GM23338 (cell line): Measurements from ENCODE around the gene EBLN1. TPM values are rescaled to one million over a fixed set of nuclear protein-coding genes. Genes with fewer than 3 reads are reported as not detected.

Experiments
- ATAC-seq: fragments of 200-7000 bp; cut with Tn5 transposase; 3 replicates; pipeline ENCODE4 v1.9.1; 2020
- DNase-seq: peaks from one replicate; pipeline ENCODE4 v3.0.0-alpha.2; 2015; ENCODE audit warnings: low spot score
- H2AFZ ChIP-seq: fragments of 200-600 bp; sonication (generic); 2 replicates; pipeline ENCODE4 v1.8.0; 2016; ENCODE audit warnings: antibody characterized with exemption, mild to moderate bottlenecking, moderate library complexity
- H3F3A ChIP-seq: fragments of 200-600 bp; sonication (generic); replicated peaks from 2 replicates; pipeline ENCODE4 v1.8.0; 2017; ENCODE audit warnings: antibody characterized with exemption, mixed run types, low read depth
- H3K27ac ChIP-seq: fragments of 200-600 bp; sonication (generic); 2 replicates; pipeline ENCODE4 v1.6.1; 2016; ENCODE audit warnings: low read depth
- H3K27me3 ChIP-seq: fragments of 200-600 bp; sonication (generic); 2 replicates; pipeline ENCODE4 v1.8.0; 2016; ENCODE audit warnings: mild to moderate bottlenecking, mixed run types, moderate library complexity; ENCODE audit not compliant: insufficient read depth
- H3K36me3 ChIP-seq: fragments of 200-600 bp; sonication (generic); 2 replicates; pipeline ENCODE4 v1.8.0; 2016; ENCODE audit warnings: mild to moderate bottlenecking; ENCODE audit not compliant: insufficient read depth
- H3K4me1 ChIP-seq: fragments of 200-600 bp; sonication (generic); 2 replicates; pipeline ENCODE4 v1.8.0; 2016; ENCODE audit warnings: mild to moderate bottlenecking, moderate library complexity; ENCODE audit not compliant: insufficient read depth
- H3K4me2 ChIP-seq: fragments of 200-600 bp; sonication (generic); 2 replicates; pipeline ENCODE4 v1.7.1; 2017; ENCODE audit warnings: mixed run types
- H3K4me3 ChIP-seq: fragments of 200-600 bp; sonication (generic); 2 replicates; pipeline ENCODE4 v1.6.1; 2016; ENCODE audit warnings: mixed run types
- H3K79me2 ChIP-seq: fragments of 200-600 bp; sonication (generic); replicated peaks from 2 replicates; pipeline ENCODE4 v1.8.0; 2017; ENCODE audit warnings: mild to moderate bottlenecking; ENCODE audit not compliant: insufficient read depth
- H3K9me2 ChIP-seq: fragments of 200-600 bp; sonication (generic); 2 replicates; pipeline ENCODE4 v1.8.0; 2017; ENCODE audit not compliant: insufficient read depth
- H4K20me1 ChIP-seq: fragments of 200-600 bp; sonication (generic); replicated peaks from 2 replicates; pipeline ENCODE4 v1.8.0; 2017; ENCODE audit warnings: mild to moderate bottlenecking; ENCODE audit not compliant: insufficient read depth
- H3K27ac Mint-ChIP-seq: 2 replicates; pipeline ENCODE4 v1.8.0; 2020; ENCODE audit warnings: inconsistent platforms, mild to moderate bottlenecking, moderate library complexity, mixed read lengths
- H3K27me3 Mint-ChIP-seq: 3 replicates; pipeline ENCODE4 v1.8.0; 2022; ENCODE audit warnings: low read depth, mild to moderate bottlenecking, moderate library complexity, mixed read lengths, inconsistent platforms; ENCODE audit not compliant: insufficient read depth, poor library complexity
- H3K36me3 Mint-ChIP-seq: 3 replicates; pipeline ENCODE4 v1.8.0; 2021; ENCODE audit warnings: low read depth, mild to moderate bottlenecking, inconsistent platforms, moderate library complexity, mixed read lengths
- H3K4me1 Mint-ChIP-seq: 3 replicates; pipeline ENCODE4 v1.8.0; 2020; ENCODE audit warnings: mild to moderate bottlenecking, inconsistent platforms, mixed read lengths
- H3K4me3 Mint-ChIP-seq: 3 replicates; pipeline ENCODE4 v1.8.0; 2021; ENCODE audit warnings: moderate library complexity, mild to moderate bottlenecking, inconsistent platforms, mixed read lengths
- H3K9me3 Mint-ChIP-seq: 3 replicates; pipeline ENCODE4 v1.8.0; 2020; ENCODE audit warnings: moderate library complexity, mild to moderate bottlenecking, inconsistent platforms, mixed read lengths
- EZH2 ChIP-seq: fragments of 200-600 bp; sonication (generic); IDR thresholded peaks from one replicate; pipeline ENCODE4 v1.8.0; 2017; ENCODE audit warnings: antibody characterized with exemption, mild to moderate bottlenecking, low read depth; ENCODE audit not compliant: unreplicated experiment
- JUNB ChIP-seq: IDR thresholded peaks from one replicate; pipeline ENCODE4 v1.6.1; 2016; ENCODE audit warnings: antibody characterized with exemption; ENCODE audit not compliant: unreplicated experiment
- NANOG ChIP-seq: IDR thresholded peaks from 2 replicates; pipeline ENCODE4 v1.6.1; 2016; ENCODE audit warnings: antibody characterized with exemption, borderline replicate concordance
- STAT1 ChIP-seq: IDR thresholded peaks from one replicate; pipeline ENCODE4 v1.6.1; 2016; ENCODE audit warnings: antibody characterized with exemption; ENCODE audit not compliant: unreplicated experiment
- ZNF114 ChIP-seq: fragments of 250-450 bp; sonication (Bioruptor Pico); IDR thresholded peaks from 2 replicates; pipeline ENCODE4 v1.5.0; 2020; ENCODE audit warnings: mild to moderate bottlenecking, moderate library complexity
- ZNF331 ChIP-seq: fragments of 250-450 bp; sonication (Bioruptor Pico); IDR thresholded peaks from 2 replicates; pipeline ENCODE4 v1.5.0; 2020; ENCODE audit warnings: low read depth, mild to moderate bottlenecking, moderate library complexity
- polyA plus RNA-seq: library from polyadenylated mRNA; unstranded; fragments of >200 nt; fragmentation: Nextera tagmentation; extraction: Ambion mirVana; gene quantifications from 2 replicates; pipeline ENCODE4 v1.2.1, GENCODE V29; 2016
- total RNA-seq: library from RNA; depleted of rRNA; stranded (reverse); fragments of >200 nt; shearing (Covaris generic); gene quantifications from 2 replicates; pipeline ENCODE4 v1.2.3, GENCODE V29; 2014
- TF ChIP-seq, protein P1 (sequence below): fragments of 250-450 bp; sonication (Bioruptor Pico); IDR thresholded peaks from 2 replicates; pipeline ENCODE4 v1.5.0; 2020; ENCODE audit warnings: mild to moderate bottlenecking, moderate library complexity
- TF ChIP-seq, protein P2 (sequence below), 2 experiments: fragments of 200-600 bp in 1 of 2; sonication (generic) in 1 of 2; conservative IDR thresholded peaks; 2 replicates each; pipeline versions ENCODE4 v1.5.1 to v1.6.1; 2016 to 2017; ENCODE audit warnings: antibody characterized with exemption in 2 of 2, low read depth in 2 of 2, mild to moderate bottlenecking in 2 of 2, moderate library complexity in 1 of 2
- TF ChIP-seq, protein P3 (sequence below): IDR thresholded peaks from 2 replicates; pipeline ENCODE4 v1.6.1; 2016; ENCODE audit warnings: antibody characterized with exemption
- TF ChIP-seq, protein P4 (sequence below): IDR thresholded peaks from one replicate; pipeline ENCODE4 v1.6.1; 2018; ENCODE audit warnings: antibody characterized with exemption; ENCODE audit not compliant: unreplicated experiment

EBLN1 gene
- total and polyA plus RNA-seq, 2 experiments from 2014 or later, result not detected

DNA sequence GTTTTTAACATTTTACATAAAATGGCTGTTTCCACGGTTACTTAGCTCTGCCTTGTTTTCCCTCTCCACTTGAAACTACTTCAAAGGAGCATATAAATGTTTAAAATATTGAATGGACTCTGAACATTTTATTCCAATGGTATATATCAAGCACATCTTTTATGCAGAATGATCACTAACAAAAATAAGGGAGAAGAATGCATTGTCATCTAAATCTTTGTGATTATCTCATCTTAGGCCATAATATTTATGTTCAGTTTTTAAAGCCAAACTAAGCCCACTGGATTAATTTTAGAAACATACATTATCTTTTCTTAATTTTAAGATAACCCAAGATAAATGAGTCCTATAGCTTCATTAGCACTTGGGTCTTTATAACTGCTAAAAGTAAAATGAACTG is 13.4 kb upstream of the EBLN1 start:
- H3K4me1 ChIP-seq, result peaks cover 8% of the 10 kb centered on the region
- Mint-ChIP-seq H3K4me1 (peaks cover 3% of the 10 kb centered on the region; the same call in 1 of the 3 replicates), H3K9me3 (peaks cover 4% of the 10 kb centered on the region), H3K36me3 (peaks cover 3% of the 10 kb centered on the region; the same call in 2 of the 3 replicates), H3K27me3 (peaks cover 10% of the 10 kb centered on the region), H3K4me3 (peak overlapping the region; percentile 90), H3K27ac (no peak overlapping the region)
- no peaks in the 10 kb centered on the region for H3K9me2 ChIP-seq
- DNase-seq (no peak), ATAC-seq (no peak)
- no peak overlapping the region for H2AFZ ChIP-seq
- TF ChIP-seq ZNF331 (CRISPR knock-in tag), result no peak
- TF ChIP-seq, protein P1, sequence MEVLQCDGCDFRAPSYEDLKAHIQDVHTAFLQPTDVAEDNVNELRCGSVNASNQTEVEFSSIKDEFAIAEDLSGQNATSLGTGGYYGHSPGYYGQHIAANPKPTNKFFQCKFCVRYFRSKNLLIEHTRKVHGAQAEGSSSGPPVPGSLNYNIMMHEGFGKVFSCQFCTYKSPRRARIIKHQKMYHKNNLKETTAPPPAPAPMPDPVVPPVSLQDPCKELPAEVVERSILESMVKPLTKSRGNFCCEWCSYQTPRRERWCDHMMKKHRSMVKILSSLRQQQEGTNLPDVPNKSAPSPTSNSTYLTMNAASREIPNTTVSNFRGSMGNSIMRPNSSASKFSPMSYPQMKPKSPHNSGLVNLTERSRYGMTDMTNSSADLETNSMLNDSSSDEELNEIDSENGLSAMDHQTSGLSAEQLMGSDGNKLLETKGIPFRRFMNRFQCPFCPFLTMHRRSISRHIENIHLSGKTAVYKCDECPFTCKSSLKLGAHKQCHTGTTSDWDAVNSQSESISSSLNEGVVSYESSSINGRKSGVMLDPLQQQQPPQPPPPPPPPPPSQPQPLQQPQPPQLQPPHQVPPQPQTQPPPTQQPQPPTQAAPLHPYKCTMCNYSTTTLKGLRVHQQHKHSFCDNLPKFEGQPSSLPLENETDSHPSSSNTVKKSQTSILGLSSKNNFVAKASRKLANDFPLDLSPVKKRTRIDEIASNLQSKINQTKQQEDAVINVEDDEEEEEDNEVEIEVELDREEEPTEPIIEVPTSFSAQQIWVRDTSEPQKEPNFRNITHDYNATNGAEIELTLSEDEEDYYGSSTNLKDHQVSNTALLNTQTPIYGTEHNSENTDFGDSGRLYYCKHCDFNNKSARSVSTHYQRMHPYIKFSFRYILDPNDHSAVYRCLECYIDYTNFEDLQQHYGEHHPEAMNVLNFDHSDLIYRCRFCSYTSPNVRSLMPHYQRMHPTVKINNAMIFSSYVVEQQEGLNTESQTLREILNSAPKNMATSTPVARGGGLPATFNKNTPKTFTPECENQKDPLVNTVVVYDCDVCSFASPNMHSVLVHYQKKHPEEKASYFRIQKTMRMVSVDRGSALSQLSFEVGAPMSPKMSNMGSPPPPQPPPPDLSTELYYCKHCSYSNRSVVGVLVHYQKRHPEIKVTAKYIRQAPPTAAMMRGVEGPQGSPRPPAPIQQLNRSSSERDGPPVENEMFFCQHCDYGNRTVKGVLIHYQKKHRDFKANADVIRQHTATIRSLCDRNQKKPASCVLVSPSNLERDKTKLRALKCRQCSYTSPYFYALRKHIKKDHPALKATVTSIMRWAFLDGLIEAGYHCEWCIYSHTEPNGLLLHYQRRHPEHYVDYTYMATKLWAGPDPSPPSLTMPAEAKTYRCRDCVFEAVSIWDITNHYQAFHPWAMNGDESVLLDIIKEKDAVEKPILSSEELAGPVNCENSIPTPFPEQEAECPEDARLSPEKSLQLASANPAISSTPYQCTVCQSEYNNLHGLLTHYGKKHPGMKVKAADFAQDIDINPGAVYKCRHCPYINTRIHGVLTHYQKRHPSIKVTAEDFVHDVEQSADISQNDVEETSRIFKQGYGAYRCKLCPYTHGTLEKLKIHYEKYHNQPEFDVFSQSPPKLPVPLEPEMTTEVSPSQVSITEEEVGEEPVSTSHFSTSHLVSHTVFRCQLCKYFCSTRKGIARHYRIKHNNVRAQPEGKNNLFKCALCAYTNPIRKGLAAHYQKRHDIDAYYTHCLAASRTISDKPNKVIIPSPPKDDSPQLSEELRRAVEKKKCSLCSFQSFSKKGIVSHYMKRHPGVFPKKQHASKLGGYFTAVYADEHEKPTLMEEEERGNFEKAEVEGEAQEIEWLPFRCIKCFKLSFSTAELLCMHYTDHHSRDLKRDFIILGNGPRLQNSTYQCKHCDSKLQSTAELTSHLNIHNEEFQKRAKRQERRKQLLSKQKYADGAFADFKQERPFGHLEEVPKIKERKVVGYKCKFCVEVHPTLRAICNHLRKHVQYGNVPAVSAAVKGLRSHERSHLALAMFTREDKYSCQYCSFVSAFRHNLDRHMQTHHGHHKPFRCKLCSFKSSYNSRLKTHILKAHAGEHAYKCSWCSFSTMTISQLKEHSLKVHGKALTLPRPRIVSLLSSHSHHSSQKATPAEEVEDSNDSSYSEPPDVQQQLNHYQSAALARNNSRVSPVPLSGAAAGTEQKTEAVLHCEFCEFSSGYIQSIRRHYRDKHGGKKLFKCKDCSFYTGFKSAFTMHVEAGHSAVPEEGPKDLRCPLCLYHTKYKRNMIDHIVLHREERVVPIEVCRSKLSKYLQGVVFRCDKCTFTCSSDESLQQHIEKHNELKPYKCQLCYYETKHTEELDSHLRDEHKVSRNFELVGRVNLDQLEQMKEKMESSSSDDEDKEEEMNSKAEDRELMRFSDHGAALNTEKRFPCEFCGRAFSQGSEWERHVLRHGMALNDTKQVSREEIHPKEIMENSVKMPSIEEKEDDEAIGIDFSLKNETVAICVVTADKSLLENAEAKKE (CRISPR knock-in tag), result no peak
- TF ChIP-seq, protein P2, sequence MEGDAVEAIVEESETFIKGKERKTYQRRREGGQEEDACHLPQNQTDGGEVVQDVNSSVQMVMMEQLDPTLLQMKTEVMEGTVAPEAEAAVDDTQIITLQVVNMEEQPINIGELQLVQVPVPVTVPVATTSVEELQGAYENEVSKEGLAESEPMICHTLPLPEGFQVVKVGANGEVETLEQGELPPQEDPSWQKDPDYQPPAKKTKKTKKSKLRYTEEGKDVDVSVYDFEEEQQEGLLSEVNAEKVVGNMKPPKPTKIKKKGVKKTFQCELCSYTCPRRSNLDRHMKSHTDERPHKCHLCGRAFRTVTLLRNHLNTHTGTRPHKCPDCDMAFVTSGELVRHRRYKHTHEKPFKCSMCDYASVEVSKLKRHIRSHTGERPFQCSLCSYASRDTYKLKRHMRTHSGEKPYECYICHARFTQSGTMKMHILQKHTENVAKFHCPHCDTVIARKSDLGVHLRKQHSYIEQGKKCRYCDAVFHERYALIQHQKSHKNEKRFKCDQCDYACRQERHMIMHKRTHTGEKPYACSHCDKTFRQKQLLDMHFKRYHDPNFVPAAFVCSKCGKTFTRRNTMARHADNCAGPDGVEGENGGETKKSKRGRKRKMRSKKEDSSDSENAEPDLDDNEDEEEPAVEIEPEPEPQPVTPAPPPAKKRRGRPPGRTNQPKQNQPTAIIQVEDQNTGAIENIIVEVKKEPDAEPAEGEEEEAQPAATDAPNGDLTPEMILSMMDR (conservative IDR thresholded peaks at IDR 0.05; ENCODE audit: low read depth in 2 of 2), result no peak
- no peak for TF ChIP-seq NANOG
- TF ChIP-seq JUNB, result no peak
- no peak for TF ChIP-seq STAT1
- no peak for TF ChIP-seq EZH2
- TF ChIP-seq, protein P3, sequence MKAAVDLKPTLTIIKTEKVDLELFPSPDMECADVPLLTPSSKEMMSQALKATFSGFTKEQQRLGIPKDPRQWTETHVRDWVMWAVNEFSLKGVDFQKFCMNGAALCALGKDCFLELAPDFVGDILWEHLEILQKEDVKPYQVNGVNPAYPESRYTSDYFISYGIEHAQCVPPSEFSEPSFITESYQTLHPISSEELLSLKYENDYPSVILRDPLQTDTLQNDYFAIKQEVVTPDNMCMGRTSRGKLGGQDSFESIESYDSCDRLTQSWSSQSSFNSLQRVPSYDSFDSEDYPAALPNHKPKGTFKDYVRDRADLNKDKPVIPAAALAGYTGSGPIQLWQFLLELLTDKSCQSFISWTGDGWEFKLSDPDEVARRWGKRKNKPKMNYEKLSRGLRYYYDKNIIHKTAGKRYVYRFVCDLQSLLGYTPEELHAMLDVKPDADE, result no peak
- TF ChIP-seq, protein P4, sequence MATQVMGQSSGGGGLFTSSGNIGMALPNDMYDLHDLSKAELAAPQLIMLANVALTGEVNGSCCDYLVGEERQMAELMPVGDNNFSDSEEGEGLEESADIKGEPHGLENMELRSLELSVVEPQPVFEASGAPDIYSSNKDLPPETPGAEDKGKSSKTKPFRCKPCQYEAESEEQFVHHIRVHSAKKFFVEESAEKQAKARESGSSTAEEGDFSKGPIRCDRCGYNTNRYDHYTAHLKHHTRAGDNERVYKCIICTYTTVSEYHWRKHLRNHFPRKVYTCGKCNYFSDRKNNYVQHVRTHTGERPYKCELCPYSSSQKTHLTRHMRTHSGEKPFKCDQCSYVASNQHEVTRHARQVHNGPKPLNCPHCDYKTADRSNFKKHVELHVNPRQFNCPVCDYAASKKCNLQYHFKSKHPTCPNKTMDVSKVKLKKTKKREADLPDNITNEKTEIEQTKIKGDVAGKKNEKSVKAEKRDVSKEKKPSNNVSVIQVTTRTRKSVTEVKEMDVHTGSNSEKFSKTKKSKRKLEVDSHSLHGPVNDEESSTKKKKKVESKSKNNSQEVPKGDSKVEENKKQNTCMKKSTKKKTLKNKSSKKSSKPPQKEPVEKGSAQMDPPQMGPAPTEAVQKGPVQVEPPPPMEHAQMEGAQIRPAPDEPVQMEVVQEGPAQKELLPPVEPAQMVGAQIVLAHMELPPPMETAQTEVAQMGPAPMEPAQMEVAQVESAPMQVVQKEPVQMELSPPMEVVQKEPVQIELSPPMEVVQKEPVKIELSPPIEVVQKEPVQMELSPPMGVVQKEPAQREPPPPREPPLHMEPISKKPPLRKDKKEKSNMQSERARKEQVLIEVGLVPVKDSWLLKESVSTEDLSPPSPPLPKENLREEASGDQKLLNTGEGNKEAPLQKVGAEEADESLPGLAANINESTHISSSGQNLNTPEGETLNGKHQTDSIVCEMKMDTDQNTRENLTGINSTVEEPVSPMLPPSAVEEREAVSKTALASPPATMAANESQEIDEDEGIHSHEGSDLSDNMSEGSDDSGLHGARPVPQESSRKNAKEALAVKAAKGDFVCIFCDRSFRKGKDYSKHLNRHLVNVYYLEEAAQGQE, result no peak
- no peak for TF ChIP-seq ZNF114
- no peaks in the 10 kb centered on the region for H3F3A ChIP-seq
- no peak overlapping the region; the same call in 1 of the 2 replicates for H3K4me2 ChIP-seq
- H3K79me2 ChIP-seq, result no peaks in the 10 kb centered on the region
- H3K4me3 ChIP-seq, result peak overlapping the region; percentile 72; the same call in 1 of the 2 replicates
- no peaks in the 10 kb centered on the region for H3K36me3 ChIP-seq
- no peaks in the 10 kb centered on the region for H4K20me1 ChIP-seq
- H3K27me3 ChIP-seq, result no peaks in the 10 kb centered on the region; the same call in 1 of the 2 replicates
- H3K27ac ChIP-seq, result no peak overlapping the region
